NCI-H1048 (cell line): ENCODE data around the gene MRPL19.

Experiments used
- DNase-seq: peaks from one replicate; lab custom pipeline; 2025; lab: John Stamatoyannopoulos, UW

MRPL19 gene

DNA sequence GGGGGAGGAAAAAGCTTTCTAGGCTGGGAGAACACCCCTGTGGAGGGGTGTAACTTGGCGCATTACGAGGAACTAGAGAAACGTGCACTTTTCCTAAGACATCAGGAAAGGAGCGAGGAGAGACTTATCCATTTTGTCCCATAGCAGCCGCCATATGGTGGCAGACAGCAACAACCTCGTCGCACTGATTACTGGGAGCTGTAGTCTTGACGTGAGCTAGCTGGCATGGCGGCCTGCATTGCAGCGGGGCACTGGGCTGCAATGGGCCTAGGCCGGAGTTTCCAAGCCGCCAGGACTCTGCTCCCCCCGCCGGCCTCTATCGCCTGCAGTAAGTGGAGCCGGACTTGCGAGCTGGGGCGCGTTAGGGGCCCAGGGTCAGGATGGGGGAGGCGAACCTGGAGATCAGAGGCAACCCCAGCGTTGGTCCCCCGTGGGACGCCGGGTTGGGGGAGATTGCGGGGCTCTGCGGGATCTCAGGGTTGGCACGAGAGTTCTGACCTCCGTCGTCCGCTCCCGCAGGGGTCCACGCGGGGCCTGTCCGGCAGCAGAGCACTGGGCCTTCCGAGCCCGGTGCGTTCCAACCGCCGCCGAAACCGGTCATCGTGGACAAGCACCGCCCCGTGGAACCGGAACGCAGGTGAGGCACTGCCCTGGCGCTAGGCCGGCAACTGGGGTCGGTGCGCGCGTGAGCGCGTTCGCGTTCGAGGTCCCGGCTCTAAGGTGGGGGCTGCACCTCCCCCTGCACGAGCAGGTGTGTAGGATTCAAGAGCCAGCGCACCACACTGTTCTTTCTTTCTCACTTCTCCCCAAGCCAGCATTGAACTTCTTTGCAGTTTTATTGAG, at the start of gene MRPL19:
TSS of gene MRPL19 (plus strand) at position 201 of the 843 bp plus-strand sequence. CDS start at position 226, 25 bp downstream.
- DNase-seq: peak; percentile 66

DNA sequence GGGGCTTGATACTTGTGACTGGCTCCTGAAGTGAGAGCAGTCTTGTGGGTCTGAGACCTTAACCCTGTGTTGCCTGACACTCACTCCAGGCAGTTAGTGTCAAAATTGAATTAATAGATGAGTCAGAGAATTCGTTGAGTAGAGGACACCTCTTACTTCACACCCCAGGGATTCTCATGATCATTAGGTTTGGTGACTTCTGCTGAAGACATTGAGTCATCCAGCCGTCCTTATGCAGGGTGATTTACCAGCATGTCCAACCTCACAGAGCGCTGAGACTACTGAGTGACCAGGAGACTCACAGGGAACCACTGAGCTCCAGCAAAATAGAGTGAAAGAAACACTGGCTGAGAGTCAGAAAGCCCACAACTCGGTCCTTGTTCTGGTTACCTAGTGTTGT, 49.8 kb upstream of the MRPL19 start:
- no peak for DNase-seq

DNA sequence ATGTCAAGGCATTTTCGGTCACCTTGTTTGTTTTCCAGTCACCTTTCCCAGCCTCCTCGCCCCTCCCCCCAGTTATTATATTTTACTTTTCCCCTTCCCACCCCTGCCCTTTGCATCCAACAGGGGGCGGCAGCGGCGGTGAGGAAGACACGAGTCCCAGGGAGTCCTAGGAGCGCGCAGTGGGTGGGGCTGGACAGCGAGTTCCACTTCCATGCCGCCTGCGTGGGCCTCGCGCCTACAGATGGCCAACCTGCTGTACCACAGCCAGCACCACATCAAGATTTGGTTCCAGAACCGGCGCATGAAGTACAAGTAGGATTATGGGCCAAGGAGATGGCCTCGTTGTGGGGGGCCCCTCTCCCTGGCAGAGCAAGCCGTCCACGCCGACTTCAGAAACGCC, 48.6 kb upstream of the MRPL19 start:
- no peak for DNase-seq

DNA sequence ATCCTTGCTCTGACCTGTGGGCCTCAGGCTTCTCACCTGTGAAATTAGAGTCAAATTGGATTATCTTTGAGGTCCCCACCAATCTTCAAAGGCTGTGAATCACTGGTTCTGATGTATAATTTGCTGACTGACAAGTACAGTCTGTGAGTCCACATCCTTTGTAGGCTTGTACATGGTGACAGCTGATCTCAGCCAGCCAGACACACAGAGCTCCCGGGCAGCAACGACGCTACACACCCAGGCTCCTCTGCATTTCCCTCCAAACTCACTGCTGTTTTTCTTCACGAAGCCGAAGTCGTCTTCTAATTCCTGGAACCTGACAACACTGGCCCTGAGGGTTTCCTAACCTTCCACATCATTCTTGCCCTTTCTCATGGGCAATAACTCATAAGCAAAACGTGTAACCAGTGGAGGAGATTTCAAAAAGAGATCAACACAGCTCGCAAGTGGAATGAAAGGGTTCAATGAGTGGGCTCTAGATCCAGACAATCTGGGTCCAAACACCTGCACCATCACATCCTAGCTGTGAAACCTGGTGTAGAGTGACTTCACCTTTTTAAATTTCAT, 47.9 kb upstream of the MRPL19 start:
- DNase-seq: no peak

DNA sequence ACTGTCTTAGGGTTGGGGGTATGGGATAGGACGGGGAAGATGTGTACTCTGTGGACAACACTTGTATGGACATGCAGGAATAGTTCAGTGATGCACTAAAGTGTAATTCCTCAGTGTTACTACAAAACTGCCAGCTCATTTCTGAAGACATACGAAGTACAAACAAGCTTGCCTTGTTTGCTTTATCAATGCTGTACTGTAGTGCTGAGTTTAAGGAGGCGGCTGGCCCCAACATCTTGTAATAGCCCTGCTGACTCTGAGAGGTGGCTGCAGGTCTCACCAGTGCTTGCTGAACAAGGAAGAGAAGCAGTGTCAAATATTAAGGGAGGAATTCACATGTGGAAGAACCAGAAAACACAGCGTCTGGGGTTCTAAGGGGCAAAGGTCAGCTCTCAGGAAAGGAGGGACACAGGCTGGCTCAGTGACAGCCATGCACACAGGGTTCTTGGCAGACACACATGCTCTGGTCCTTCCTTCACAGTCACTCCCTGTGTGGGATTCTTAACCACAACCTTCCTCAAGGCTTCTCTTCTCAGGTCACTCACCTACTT, 46.0 kb upstream of the MRPL19 start:
- no peak for DNase-seq

DNA sequence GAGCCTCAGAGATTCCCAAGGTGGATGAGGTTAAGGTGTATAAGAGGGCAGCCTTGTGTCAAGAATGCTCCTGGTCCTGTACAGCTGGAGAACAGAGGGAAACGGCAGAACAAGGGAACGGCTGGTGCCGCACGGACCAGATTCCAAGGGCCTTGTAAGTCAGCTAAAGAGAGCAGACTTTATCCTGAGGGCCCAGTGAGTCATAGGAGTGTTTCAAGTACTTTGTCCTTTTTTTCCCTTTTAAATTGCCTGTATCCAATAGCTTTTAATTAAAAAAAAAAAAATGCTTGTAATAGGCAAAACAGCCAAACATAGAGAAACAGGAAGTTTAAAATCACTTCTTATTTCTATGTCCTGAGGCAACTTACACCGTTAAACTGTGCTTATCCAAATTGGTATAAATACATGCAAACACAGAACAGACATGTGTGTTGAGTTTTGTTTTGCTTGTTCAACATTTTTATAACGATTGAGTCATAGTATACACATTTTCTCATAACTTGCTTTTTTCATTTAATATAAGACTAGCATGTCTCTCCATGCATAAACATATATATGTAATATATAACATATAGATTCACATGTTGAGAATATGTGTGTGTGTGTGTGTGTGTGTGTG, 43.8 kb upstream of the MRPL19 start:
- DNase-seq: peak; percentile 37

DNA sequence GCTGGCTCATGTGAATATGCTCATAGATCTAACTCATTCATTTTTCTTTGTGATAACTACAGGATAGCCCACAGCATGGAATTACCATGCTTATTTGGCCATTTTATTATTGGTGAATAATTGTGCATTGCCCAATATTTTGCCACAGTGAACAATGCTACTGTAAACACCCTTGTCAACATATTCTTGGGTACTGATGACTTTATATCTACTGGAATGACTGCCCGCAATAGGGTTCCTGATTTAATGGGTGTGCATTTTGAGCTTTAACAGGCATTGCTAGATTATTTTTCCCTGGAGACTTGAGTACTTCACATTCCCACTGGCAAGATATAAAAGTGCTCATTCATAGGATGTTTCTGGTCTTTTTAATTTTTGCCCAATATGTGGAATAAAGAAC, 43.1 kb upstream of the MRPL19 start:
- DNase-seq: no peak

DNA sequence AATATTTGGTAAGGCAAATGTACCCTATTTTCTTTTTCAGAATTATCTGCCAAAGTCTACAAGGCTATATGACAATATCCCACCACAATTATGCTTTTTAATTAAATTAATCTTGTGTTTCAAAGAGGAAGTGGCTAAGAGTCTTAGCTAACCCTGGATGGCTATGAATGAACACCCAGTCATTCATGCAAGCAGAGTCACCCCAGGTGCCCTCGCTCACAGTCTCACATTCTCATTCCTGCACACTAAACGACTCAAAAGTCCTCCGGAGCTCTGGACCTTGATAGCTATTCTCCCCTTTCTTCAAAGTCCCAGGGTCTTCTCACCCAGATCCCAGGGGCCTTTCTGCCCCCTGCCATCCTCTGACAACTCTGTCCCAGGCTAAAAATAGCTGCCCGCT, 42.1 kb upstream of the MRPL19 start:
- DNase-seq: no peak

DNA sequence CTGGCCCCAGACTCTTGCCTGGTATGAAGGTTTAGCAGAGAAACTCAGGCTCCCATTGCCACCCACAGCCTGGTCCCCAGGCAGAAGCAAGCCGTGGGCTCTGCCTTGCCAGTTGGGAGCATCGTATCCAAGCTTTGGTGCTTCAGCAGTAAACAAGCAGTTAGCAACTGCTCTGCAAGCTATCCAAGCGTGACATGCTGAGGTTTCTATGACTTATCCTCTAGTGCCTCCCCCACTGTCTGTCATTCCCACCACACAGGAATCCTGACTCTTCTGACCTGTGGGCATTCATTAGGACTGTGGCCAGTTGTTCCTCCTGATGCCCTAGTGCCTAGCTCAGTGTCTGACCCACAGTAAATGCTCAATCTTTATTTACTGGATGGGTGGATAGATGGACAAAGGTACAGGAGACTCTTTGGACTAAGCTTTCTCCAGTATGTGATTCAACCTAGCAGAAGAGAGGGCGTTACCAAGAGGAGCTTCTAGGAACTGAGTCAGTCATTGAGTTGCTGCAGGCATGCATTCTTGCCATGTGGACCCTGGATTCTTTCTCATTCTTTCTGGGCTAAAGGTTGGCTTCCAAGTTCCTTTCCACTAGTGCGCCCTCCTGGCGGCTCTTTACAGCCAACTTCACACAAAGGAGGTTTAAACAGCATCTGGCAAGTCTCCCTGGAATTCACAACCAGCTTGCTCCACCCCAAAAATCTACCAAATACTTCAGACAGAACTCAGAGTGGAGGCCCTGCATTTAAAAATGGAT, 40.6 kb upstream of the MRPL19 start:
- DNase-seq: no peak

DNA sequence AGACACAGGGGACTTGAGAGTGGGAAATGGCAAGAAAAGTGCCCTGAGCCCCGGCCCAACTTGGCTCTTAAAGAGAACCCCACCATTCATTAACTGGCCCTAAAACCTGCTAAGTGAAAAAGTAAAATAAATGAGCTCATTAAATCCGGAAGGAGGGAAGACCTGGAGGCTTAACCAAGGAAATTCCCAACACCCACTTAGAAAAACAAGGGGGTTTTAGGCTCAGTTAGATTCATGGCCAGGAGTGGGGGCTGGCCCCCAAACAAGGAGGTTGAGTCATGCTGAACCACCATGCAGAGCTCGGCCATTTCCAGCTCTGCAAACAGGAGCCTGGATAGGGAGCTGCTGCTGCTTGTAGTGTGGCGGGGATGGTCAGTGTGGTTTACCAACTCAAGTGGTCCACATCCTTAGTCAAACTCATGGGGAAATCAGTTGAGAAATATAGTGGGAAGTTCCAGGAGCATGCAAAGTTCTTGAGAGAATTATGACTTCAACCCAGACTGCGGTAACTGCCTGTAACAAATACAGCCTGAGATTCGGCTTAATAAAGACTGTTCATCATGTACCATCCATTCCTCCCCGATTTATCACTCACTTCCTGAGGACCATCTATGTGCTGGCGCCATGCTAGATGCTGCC, 39.7 kb upstream of the MRPL19 start:
- no peak for DNase-seq

DNA sequence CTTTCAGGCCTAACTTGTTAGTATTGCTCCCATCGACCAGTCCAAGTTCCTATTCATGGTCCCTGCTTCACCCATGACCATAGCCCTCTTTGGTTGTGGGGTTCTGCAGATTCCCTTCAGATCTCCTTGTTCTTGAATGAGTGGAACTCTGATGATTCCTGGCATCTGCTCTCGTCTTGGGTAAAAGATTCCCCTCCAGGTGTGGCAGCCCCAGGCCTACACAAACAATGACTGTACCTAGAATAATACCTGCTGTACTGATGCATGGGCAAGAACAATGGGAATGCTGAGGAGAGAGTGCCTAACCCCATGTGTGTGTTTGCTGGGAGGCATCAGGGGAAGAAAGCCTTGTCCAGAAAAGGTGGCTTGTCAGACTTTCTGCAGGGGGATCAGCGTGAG, 39.2 kb upstream of the MRPL19 start:
- no peak for DNase-seq

DNA sequence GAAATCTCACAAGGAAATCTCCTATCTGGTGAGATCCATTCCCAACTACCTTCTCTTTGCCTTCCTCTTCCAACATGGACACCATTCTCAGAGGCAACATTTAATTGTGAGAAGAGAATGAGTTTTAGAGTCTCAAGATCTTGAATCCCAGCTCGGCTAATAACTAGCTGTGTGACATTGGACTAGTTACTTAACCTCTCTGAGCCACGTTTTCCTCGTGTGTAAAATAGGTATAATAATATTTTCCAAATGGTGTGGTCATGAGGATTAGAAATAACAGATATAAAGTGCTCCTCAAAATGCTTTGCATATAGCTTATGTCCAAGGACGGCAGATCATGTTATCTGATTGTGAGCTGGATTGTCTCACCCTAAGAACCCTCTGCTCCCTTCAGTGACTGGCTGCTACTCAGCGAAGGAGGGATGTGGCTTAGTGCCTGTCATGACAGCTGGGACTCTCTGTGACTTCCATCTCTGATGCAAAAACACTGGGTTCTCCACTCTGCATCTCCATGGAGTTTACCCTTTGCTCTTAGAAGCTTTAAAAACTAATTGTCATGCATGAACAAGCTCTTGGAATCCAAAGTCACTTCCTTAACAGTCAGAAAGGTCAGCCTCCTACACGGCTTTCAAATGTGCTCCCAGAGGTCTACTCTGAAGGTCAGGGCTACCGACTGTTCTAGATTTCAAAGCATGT, 38.4 kb upstream of the MRPL19 start:
- no peak for DNase-seq

DNA sequence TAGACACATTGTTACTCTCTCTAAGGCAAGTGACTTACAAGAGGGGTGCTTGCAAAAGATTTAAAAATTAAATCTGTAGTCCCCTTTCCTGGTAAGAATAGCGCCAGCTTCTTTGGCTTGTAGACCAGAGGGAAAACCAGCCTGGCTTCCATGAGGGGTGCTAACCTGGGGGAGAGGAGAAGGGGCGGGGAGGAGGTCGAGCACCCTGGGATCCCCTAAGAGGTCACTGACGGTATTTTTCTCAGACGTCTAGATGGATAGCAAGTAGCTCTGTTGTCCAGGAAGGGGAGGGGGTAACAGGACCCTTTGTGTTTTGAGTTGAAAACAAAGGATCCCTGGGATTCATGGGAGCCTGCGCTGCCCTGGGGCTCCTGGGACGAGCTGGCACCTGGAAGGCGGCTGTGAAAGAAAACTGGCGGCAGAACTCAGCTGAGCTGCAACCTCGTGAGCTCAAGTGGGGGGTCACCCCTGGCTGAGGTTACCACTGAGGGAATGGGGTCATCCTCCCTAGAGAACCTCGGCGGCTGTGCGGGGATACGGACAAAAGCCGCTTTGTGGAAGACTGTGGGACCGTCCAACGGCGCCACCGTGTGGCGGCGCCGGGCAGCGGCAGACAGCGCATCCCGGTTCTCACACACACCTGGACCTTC, 37.8 kb upstream of the MRPL19 start:
- peak; percentile 66 for DNase-seq

DNA sequence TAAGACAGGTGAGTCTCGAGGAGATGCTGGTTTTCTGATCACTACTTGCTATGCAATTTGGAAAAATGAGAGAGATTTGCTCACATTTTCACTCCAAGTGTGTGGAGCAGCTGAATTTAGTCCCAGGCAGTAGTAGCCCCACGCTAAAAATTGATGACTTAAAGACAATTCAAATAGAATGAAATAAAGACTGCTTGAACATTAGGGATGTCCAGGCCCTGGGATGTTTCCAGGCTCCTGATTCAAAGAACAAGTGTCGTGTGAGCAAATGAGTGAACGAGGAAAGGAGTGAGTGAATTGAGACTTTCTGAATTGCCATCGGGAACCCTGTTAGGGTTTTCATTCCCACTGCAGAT, 37.3 kb upstream of the MRPL19 start:
- DNase-seq: no peak

DNA sequence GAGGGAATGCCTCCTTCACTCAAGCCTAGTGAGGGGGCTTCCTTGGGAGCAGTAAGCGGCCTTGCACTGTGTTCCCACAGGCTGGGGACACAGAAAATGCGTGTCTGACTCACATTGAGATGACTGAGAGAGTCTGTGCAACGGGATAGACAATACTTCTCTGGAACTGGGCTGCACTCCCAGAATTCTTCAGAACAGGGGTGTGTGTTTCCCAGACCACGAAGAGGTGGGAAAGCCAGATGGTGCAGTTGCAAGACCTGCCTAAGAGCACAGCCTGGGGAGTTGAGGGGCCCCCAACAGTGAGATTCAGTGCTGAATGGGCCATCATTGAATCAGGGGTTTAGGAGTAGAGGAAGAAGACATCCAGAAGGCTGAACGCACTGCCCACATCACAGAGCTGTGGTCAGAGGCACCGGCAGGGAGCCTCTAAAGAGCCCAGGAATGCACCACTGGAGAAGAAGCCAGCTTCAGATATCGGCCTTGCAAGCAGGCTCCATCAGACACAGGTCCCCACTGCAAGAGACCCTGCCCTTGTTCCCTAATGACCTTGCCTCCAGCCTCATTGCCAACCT, 36.6 kb upstream of the MRPL19 start:
- DNase-seq: no peak

DNA sequence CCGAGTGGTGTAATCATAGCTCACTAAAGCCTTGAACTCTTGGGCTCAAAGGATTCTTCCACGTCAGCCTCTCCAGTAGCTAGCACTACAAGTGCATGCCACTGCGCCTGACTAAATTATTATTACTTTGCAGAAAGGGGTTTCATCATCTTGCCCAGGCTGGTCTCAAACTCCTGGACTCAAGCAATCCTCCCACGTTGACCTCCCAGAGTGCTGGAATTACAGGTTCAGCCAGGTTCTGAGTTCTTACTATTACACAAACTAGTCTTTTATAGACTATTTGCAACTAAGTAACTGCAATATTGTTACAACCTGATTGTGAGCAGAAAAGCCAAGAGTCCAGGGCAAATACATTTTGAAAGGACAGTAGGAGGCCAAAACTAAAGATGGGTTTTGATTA, 35.9 kb upstream of the MRPL19 start:
- DNase-seq: no peak

DNA sequence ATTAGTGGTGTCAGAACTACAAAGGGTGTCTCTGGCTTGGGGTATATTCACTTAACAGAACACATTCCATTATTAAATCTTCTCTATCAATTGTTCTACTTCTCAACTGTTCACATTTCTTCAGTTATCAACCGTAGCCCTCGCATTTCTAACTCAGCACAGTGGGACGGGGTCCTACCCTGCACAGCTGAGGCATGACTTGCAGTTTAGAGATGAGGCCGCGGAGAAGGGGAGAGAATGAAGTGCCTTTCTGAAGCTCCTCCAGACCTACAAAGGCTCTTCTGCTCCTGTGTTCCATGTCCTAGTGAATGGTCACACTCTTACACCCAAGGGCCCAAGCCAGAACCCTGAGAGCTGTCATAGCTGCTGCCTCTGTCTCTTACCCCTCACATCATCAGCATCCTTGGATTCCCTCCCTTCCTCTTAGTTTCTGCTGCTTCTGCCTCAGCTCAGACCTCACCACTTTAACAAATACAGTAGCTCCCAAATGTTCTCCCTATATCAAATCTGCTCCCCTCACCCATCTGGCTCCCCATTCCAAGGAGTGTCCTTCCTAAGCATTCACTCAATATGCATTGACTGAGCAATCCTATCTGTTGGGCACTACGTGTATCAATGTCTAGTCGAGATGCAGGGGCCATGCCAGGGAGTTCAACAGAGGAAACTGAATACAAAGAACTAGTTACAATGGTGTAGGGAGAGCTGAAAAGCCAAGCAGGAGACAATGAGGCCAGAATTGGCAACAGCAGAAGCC, 34.3 kb upstream of the MRPL19 start:
- DNase-seq: no peak

DNA sequence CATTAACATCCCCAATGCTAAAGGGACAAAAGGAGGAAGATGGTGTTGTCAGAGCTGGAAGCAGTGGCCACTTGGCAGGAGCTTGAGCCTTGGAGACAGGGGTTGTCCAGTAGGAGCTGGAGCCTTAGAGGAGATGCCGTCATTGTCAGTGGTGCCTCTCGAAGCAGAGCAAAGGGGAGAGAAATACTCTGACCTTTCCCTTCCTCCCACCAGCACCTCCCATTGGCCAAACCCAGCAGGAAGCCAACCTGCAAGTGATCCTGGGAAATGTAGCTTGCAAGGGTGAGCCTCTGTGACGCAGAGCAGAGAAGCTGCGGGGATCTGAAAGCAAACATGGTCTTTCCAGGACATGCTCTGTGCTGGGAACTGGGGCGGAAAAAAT, 33.7 kb upstream of the MRPL19 start:
- no peak for DNase-seq

DNA sequence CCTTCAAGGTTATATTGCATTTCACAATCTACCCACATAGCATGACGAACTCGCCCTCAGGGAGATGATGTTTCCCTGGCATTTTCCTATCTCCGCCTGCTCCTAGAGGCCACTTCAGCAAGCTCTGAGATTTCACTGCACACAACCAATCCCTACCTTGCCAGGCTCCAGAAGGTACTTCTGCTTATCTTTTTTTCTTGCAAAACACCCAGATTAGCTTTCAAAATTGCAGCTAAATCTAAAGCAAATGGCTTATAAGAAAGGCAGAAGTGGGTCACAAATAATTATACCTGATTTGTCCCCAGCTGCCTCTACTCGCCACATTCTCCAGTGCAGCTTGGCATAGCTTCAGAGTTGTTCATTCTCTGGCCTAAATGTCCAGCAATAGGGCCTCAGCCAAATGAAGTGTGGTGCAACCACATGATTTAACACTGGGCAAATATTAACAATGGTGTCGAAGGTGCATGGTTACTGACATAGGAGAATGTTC, 32.4 kb upstream of the MRPL19 start:
- no peak for DNase-seq

DNA sequence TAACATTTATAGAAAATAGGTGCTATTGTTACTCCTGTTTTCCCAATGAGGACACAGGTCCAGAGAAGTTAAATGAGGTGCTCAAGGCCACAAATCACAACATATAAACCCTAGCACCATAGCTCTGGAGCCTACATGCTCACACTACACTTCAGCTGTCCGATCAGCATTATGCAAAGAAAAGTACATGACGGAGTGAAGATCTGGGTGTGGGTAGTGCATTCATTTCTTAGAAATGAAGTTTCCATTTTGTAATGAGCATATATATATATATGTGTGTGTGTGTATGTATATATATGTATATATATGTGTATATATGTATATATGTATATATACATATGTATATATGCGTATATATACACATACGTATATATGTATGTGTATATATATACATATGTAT, 30.2 kb upstream of the MRPL19 start:
- no peak for DNase-seq
